IPS-NIHi11 (cell line): ENCODE data around the gene WNT1.

Source experiments
- DNase-seq: peaks from one replicate; pipeline ENCODE4 v3.0.0; 2012; ENCODE audit warnings: mixed read lengths, low spot score

Gene WNT1

GRCh38 chr12:49028666-49029275 lies 50.6 kb downstream of the WNT1 start:
- no peak for DNase-seq

GRCh38 chr12:49030119-49030518 lies 52.0 kb downstream of the WNT1 start:
- DNase-seq: no peak

DNA sequence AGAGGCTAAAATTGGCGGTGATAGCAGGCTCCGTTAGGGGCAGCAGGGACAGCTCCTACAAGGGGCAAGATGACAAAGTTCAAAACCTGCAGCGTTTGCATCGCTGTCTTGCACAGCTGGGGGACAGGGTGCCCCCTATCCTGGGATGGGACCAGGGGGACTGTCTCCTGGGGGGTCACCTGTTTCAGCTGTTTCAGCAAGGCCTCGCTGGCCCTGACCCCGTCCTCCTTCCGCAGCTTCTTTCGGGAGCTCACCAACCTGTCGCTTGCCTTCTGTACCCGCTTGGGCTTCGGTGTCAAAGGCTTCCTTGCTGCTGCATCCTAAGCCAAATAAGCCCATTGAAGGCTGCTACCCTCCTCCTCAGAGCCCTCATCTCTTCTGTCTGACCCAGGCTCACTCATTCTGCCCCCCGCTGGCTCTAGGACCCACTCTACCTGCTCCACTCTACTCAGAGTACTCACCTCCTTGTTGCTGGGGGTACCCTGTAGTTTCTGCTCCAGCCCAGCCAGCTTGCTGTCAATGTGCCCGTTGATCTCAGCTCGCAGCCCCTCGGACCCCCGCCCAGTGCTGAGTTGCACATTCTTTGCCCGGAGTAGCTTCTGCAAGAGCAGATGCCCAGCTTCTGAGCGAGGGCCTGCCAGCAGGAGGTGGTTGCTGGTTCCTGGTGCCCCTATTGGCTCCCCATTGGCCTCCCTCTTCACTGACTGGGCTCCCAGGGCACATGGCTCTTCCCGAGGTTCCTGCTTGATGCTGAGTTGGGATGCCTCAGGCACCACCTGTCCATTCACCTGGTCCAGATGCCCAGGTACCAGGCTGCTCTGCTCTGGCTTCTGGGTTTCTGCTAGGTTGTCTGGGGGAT lies 52.8 kb downstream of the WNT1 start:
- DNase-seq: no peak

- no peak for DNase-seq
Observed at GRCh38 chr12:49031573-49032161, 53.5 kb downstream of the WNT1 start.
